GM12874 (cell line): ENCODE data around the gene NPTX1.

Experiments
- CTCF ChIP-seq: IDR thresholded peaks from 2 replicates; pipeline ENCODE4 v1.5.1; 2011; ENCODE audit warnings: low read depth, mild to moderate bottlenecking, control low read depth, low read length, moderate library complexity; ENCODE audit not compliant: insufficient read depth

NPTX1 gene

GRCh38 chr17:80437532-80437931 lies 38.9 kb downstream of the NPTX1 start:
- TF ChIP-seq CTCF, result no peak

GRCh38 chr17:80433916-80434666 lies 42.3 kb downstream of the NPTX1 start:
- no peak for TF ChIP-seq CTCF

GRCh38 chr17:80432961-80433550 lies 43.4 kb downstream of the NPTX1 start:
- no peak for TF ChIP-seq CTCF

- no peak for TF ChIP-seq CTCF
These were observed 44.0 kb downstream of the NPTX1 start for GRCh38 chr17:80432350-80432955.

GRCh38 chr17:80431246-80432195 lies 44.9 kb downstream of the NPTX1 start:
- TF ChIP-seq CTCF, result no peak

GRCh38 chr17:80430446-80431245 lies 45.8 kb downstream of the NPTX1 start:
- no peak for TF ChIP-seq CTCF
